ENCODE results near the gene RPS6KA4.

DNA sequence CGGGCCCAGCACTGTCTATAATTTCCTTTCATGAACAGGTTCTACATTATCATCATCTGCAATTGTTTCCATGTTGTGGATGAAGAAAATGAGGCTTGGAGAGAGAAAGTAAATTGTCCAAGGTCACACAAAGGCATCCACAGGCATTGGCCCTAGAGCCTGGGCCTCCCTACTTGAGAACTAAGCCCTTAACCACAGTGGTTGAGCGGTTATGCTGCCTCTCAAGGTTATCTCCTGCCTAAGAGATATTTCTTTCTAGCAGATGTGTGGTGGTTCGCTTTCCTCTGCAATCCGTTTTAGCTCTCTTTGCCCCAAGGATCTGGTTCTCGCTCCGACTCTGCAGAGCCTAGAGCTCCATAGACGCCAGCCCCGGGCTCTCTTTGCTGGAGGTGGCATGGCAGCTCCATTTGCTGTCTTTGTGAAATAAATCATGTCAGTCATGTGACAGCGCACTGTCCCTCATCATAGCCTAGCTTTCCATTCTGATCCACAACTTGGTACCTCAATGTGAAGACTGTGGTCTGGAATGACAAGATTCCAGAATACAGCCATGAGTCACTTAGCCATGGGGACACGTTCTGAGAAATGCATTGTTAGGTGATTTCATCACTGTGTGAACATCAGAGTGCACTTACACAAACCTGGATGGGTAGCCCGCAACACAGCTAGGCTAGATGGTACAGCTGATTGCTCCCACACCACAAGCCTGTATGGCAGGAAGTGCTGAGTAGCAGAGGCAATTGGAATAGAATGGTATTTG lies 27.2 kb downstream of the RPS6KA4 start:
- TF ChIP-seq CTCF (conservative IDR thresholded peaks at IDR 0.05 in 1 of 2, IDR thresholded peaks at IDR 0.05 in 1 of 2; ENCODE audit: extremely low read depth in 1 of 2, insufficient read depth in 1 of 2, low read depth in 1 of 2, low read length in 2 of 2) (no peak), EZH2 (IDR thresholded peaks at IDR 0.05; ENCODE audit: borderline replicate concordance, low read length) (no peak)
